Measurements from ENCODE around the gene TGIF2. TPM values are rescaled to one million over a fixed set of nuclear protein-coding genes. Genes with fewer than 3 reads are reported as not detected.

TGIF2 gene
- total and polyA plus RNA-seq, 2 of the 13 experiments (the other 11 are each of a cell fraction or from before 2014, with no cell fraction given) = 41.3 to 53.9 TPM

DNA sequence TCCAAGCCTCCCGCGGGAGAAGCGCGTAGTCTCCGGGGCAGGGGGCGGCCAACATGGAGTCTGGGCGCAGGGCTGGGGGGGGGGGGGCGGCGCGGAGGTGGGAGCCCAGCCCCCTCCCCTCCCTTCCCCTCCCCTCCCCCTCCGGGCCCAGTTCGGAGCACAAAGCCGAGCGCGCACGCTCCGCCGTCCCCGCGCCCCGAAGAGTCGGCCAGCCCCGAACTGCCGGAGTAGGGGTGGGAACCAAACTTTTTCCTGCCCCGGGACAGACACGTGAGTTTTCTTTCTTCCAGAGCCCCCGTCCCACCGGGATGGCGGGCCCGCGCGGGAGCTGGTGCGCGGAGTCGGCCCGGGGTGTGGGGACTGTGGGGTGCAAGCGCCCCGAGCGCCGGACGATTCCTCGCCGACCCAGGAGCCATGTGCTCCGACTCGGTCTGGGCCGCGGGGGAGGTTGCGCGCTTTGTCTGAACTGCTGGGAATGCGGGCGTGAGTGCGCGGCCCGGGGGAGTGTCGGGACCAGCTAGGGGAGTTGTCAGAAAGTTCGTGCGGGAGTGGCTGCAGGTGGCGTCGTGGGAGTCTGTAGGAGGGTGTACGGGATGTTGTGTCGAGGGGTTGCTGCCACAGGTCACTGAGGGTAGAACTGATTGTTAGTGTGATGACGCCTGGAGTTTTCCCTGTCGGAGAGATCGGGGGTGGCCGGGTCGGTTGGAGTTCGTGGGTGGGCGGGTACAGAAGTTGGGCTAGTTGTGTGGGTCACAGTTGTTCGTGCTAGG, 1.2 kb downstream of the TGIF2 start (continued):
- 0 out of 2 replicates have a peak, but pooled peaks have one; percentile 70 for TF ChIP-seq KLF9 (CRISPR knock-in tag; IDR thresholded peaks at IDR 0.05; ENCODE audit: low read depth)
- peak; percentile 77 for TF ChIP-seq E2F5 (CRISPR knock-in tag; conservative IDR thresholded peaks at IDR 0.05)
- peak; percentile 42; the same call in 1 of the 2 replicates for TF ChIP-seq ZSCAN21 (CRISPR knock-in tag; IDR thresholded peaks at IDR 0.05; ENCODE audit: borderline replicate concordance)
- TF ChIP-seq, protein P1, sequence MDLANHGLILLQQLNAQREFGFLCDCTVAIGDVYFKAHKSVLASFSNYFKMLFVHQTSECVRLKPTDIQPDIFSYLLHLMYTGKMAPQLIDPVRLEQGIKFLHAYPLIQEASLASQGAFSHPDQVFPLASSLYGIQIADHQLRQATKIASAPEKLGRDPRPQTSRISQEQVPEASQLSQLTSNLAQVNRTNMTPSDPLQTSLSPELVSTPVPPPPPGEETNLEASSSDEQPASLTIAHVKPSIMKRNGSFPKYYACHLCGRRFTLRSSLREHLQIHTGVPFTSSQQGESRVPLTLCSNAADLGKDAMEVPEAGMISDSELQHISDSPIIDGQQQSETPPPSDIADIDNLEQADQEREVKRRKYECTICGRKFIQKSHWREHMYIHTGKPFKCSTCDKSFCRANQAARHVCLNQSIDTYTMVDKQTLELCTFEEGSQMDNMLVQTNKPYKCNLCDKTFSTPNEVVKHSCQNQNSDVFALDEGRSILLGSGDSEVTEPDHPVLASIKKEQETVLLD (CRISPR knock-in tag; IDR thresholded peaks at IDR 0.05; ENCODE audit: low read depth) = peak; percentile 65
- peak; percentile 61 for TF ChIP-seq SRSF1 (optimal IDR thresholded peaks at IDR 0.05; ENCODE audit: low read depth, low read length)
- peak; percentile 62; the same call in 1 of the 2 replicates for TF ChIP-seq ELF3 (CRISPR knock-in tag; IDR thresholded peaks at IDR 0.05)
- peak; percentile 86 for TF ChIP-seq ATF7-NPFF (CRISPR knock-in tag; IDR thresholded peaks at IDR 0.05; ENCODE audit: low read depth)
- TF ChIP-seq CCAR2 (optimal IDR thresholded peaks at IDR 0.05; ENCODE audit: low read depth, low read length) = no peak
- TF ChIP-seq, protein P2, sequence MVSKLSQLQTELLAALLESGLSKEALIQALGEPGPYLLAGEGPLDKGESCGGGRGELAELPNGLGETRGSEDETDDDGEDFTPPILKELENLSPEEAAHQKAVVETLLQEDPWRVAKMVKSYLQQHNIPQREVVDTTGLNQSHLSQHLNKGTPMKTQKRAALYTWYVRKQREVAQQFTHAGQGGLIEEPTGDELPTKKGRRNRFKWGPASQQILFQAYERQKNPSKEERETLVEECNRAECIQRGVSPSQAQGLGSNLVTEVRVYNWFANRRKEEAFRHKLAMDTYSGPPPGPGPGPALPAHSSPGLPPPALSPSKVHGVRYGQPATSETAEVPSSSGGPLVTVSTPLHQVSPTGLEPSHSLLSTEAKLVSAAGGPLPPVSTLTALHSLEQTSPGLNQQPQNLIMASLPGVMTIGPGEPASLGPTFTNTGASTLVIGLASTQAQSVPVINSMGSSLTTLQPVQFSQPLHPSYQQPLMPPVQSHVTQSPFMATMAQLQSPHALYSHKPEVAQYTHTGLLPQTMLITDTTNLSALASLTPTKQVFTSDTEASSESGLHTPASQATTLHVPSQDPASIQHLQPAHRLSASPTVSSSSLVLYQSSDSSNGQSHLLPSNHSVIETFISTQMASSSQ (IDR thresholded peaks at IDR 0.05; ENCODE audit: low read depth) = no peak
- TF ChIP-seq, protein P2 (CRISPR knock-in tag; IDR thresholded peaks at IDR 0.05; ENCODE audit: borderline replicate concordance) = peak; percentile 49; the same call in 1 of the 2 replicates
- TF ChIP-seq SPEN (CRISPR knock-in tag; IDR thresholded peaks at IDR 0.05; ENCODE audit: low read depth) = peak; percentile 17; the same call in 1 of the 2 replicates
- 0 out of 2 replicates have a peak, but pooled peaks have one; percentile 7 for TF ChIP-seq NCOA2 (CRISPR knock-in tag; IDR thresholded peaks at IDR 0.05)
- no peak for TF ChIP-seq CBX1 (IDR thresholded peaks at IDR 0.05; ENCODE audit: low read depth)
- peak; percentile 97; the same call in 1 of the 2 replicates for TF ChIP-seq ZNF589 (CRISPR knock-in tag; conservative IDR thresholded peaks at IDR 0.05)
- TF ChIP-seq ZBTB1 (CRISPR knock-in tag; IDR thresholded peaks at IDR 0.05; ENCODE audit: borderline replicate concordance) = peak; percentile 52; the same call in 1 of the 2 replicates
- TF ChIP-seq MTA3 (CRISPR knock-in tag; IDR thresholded peaks at IDR 0.05) = no peak
- TF ChIP-seq, protein P3, sequence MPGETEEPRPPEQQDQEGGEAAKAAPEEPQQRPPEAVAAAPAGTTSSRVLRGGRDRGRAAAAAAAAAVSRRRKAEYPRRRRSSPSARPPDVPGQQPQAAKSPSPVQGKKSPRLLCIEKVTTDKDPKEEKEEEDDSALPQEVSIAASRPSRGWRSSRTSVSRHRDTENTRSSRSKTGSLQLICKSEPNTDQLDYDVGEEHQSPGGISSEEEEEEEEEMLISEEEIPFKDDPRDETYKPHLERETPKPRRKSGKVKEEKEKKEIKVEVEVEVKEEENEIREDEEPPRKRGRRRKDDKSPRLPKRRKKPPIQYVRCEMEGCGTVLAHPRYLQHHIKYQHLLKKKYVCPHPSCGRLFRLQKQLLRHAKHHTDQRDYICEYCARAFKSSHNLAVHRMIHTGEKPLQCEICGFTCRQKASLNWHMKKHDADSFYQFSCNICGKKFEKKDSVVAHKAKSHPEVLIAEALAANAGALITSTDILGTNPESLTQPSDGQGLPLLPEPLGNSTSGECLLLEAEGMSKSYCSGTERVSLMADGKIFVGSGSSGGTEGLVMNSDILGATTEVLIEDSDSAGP (CRISPR knock-in tag; IDR thresholded peaks at IDR 0.05; ENCODE audit: borderline replicate concordance) = peak; percentile 51
- TF ChIP-seq WIZ (CRISPR knock-in tag; IDR thresholded peaks at IDR 0.05) = no peak
- peak; percentile 64; the same call in 1 of the 2 replicates for TF ChIP-seq ZNF841 (CRISPR knock-in tag; IDR thresholded peaks at IDR 0.05; ENCODE audit: borderline replicate concordance)
- TF ChIP-seq SRF (IDR thresholded peaks at IDR 0.05; ENCODE audit: low read depth, low read length) = no peak
- TF ChIP-seq FLYWCH1 (CRISPR knock-in tag; IDR thresholded peaks at IDR 0.05) = peak; percentile 79; the same call in 1 of the 2 replicates
